Measurements from ENCODE around the gene JMJD6.
"Not testable (repeated sequence)": the region's sequence is repeated elsewhere in the genome, so short reads cannot be mapped to it uniquely, and the experiment has no call there.

The JMJD6 gene

GRCh38 chr17:76736349-76737081, 10.1 kb upstream of the JMJD6 start:
- peak; percentile 77 for DNase-seq

GRCh38 chr17:76735586-76736348, 9.4 kb upstream of the JMJD6 start:
- DNase-seq = no peak

GRCh38 chr17:76735006-76735405, 8.6 kb upstream of the JMJD6 start:
- DNase-seq = peak; percentile 68

- peak; percentile 40 for DNase-seq
These were observed 7.9 kb upstream of the JMJD6 start for GRCh38 chr17:76734080-76734840.

GRCh38 chr17:76733618-76733957, 7.2 kb upstream of the JMJD6 start:
- no peak for DNase-seq

GRCh38 chr17:76732734-76733617, 6.6 kb upstream of the JMJD6 start:
- DNase-seq = no peak

GRCh38 chr17:76731800-76732733, 5.7 kb upstream of the JMJD6 start:
- DNase-seq = not testable (repeated sequence)

- DNase-seq = peak; percentile 63
These were observed 1.5 kb upstream of the JMJD6 start for GRCh38 chr17:76727745-76728456.

- peak; percentile 63 for DNase-seq
These were observed 641 bp upstream of the JMJD6 start, which contains the start of gene METTL23 for GRCh38 chr17:76726776-76727718. TSS of gene METTL23 (plus strand) at chr17:76726839. CDS start at chr17:76729711, 2,872 bp downstream.

- peak; percentile 85 for DNase-seq
These were observed 701 bp downstream of the JMJD6 start for GRCh38 chr17:76725580-76726230.

- no peak for DNase-seq
These were observed 2.6 kb downstream of the JMJD6 start for GRCh38 chr17:76723812-76724211.

GRCh38 chr17:76722977-76723376, 3.4 kb downstream of the JMJD6 start:
- DNase-seq = not testable (repeated sequence)

- DNase-seq = no peak
These were observed 4.1 kb downstream of the JMJD6 start for GRCh38 chr17:76722279-76722678.

- no peak for DNase-seq
These were observed 4.9 kb downstream of the JMJD6 start for GRCh38 chr17:76721463-76721862.

- DNase-seq = no peak
These were observed 5.5 kb downstream of the JMJD6 start for GRCh38 chr17:76720941-76721340.

GRCh38 chr17:76720211-76720610, 6.2 kb downstream of the JMJD6 start:
- DNase-seq = no peak

- no peak for DNase-seq
These were observed 7.9 kb downstream of the JMJD6 start for GRCh38 chr17:76718516-76718915.

GRCh38 chr17:76716839-76717215, 9.6 kb downstream of the JMJD6 start:
- DNase-seq = no peak

All from suppressor macrophage treated with lipopolysaccharide for 4 hours (primary cell).